ENCODE data around the gene KIF13A. TPM values are rescaled to one million over a fixed set of nuclear protein-coding genes. Genes with fewer than 3 reads are reported as not detected.
"Not testable (repeated sequence)": the region's sequence is repeated elsewhere in the genome, so short reads cannot be mapped to it uniquely, and the experiment has no call there.

KIF13A gene
- total RNA-seq, 1 experiment from 2014 or later = 52.2 TPM

DNA sequence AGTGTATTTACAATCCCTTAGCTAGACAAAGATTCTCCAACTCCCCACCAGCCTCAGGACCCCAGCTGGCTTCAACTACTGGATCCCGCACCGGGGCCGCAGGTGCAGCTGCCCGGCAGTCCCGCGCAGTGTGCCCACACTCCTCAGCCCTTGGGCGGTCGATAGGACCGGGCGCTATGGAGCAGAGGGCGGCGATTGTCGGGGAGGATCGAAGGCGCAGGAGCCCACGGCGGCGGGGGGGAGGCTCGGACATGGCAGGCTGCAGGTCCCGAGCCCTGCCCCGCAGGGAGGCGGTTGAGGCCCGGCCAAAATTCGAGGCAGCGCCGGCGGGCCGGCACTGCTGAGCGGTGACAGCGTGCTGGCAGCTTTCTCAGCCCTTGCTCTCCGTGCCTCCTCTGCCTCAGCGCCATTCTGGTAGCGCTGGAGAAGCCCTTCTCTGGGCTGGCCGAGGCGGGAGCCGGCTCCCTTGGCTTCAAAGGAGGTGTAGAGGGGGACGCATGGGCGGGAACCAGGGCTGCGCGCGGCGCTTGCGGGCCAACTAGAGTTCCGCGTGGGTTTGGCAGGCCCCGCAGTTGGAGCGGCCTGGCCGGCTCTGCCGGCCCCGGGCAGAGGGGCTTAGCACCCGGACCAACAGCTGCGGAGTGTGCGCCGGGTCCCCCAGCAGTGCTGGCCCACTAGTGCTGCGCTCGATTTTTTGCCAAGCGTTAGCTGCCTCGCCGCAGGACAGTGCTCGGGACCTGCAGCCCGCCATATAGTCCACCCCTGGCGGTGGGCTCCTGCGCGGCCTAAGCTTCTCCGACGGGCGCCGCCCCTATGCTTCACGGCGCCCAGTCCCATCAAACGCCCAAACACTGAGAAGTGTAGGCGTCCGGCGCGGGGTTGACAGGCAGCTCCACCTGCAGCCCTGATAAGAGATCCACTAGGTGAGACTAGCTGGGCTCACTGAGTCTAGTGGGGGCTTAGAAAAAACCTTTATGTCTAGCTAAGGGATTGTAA is 32.4 kb upstream of the KIF13A start:
- ChIA-PET CTCF (no interaction called here), POLR2A (ENCODE audit: unreplicated experiment) (interaction anchor here (0.7 kb wide), 1 partner anchor 27 kb away, joined by 3 read pairs; no protein-coding TSS in a partner anchor)
- Histone ChIP-seq H3K27me3 (ENCODE audit: insufficient read depth, low read depth) (no peaks in the 10 kb centered on the region), H3K4me2 (no peak overlapping the region), H3K36me3 (ENCODE audit: low read depth) (no peaks in the 10 kb centered on the region), H3K4me3 (no peak overlapping the region), H3K79me2 (ENCODE audit: low read depth) (no peaks in the 10 kb centered on the region), H3K9me3 (ENCODE audit: insufficient read depth, low read depth) (no peaks in the 10 kb centered on the region), H3K27ac (no peak overlapping the region), H3K9me2 (ENCODE audit: insufficient read depth) (0 out of 2 replicates have a peak, but pooled peaks cover 3% of the 10 kb centered on the region), H2AFZ (no peak overlapping the region), H3F3A (ENCODE audit: insufficient read depth, low read depth) (peaks cover 4% of the 10 kb centered on the region; the same call in 1 of the 2 replicates), H4K20me1 (ENCODE audit: insufficient read depth) (no peaks in the 10 kb centered on the region), H3K4me1 (replicated peaks; ENCODE audit: insufficient read depth) (peaks cover 11% of the 10 kb centered on the region)
- BruUV-seq (replicated peaks) = no TSS peak
- intact Hi-C loops (cut with micrococcal nuclease; ENCODE audit: unreplicated experiment) = no loop called here
- DNase-seq = no peak
- TF ChIP-seq, protein P1, sequence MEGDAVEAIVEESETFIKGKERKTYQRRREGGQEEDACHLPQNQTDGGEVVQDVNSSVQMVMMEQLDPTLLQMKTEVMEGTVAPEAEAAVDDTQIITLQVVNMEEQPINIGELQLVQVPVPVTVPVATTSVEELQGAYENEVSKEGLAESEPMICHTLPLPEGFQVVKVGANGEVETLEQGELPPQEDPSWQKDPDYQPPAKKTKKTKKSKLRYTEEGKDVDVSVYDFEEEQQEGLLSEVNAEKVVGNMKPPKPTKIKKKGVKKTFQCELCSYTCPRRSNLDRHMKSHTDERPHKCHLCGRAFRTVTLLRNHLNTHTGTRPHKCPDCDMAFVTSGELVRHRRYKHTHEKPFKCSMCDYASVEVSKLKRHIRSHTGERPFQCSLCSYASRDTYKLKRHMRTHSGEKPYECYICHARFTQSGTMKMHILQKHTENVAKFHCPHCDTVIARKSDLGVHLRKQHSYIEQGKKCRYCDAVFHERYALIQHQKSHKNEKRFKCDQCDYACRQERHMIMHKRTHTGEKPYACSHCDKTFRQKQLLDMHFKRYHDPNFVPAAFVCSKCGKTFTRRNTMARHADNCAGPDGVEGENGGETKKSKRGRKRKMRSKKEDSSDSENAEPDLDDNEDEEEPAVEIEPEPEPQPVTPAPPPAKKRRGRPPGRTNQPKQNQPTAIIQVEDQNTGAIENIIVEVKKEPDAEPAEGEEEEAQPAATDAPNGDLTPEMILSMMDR (conservative IDR thresholded peaks at IDR 0.05) = no peak
- no peak for TF ChIP-seq EZH2 (IDR thresholded peaks at IDR 0.05; ENCODE audit: low read depth)

DNA sequence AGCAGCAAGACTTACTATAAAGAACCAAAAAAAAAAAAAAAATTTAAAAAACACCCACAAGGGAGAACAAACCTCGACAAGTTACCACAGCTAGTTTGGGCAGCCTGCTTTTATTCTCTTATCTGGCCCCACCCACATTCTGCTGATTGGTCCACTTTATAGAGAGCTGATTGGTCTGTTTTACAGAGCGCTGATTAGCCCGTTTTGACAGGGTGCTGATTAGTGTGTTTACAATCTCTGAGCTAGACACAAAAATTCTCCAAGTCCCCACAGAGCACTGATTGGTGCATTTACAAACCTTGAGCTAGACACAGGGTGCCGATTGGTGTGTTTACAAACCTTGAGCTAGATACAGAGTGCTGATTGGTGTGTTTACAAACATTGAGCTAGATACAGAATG is 31.7 kb upstream of the KIF13A start:
- H3K4me1 ChIP-seq (replicated peaks; ENCODE audit: insufficient read depth) = peaks cover 11% of the 10 kb centered on the region
- POLR2A ChIA-PET (ENCODE audit: unreplicated experiment) = interaction anchor here (0.7 kb wide), 1 partner anchor 26 kb away, joined by 3 read pairs; no protein-coding TSS in a partner anchor
- H4K20me1 ChIP-seq (ENCODE audit: insufficient read depth) = not testable (repeated sequence)

DNA sequence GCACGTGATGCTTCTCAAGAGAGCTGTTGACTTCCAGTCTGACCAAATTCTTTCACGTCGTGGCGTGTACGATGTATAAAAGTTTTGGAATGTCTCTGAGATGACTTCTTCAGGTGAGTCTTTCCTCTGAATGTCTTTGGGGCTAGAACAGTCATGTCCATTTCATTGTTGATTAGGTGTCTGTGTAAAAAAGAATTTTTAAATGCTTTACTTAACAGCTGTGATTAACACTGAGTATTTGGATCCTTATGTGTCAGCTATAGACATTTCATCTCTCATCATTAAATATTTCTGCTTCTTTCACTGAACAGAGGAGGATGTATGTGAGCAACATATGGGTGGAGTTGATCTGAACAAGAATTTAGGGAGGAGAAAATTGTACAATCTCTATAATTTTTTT is 29.3 kb upstream of the KIF13A start:
- CTCF ChIA-PET = interaction anchor here (1.0 kb wide), 1 partner anchor 110 kb away, joined by 4 read pairs; no protein-coding TSS in a partner anchor
- intact Hi-C loops (cut with micrococcal nuclease; ENCODE audit: unreplicated experiment) = no loop called here
- Histone ChIP-seq H3F3A (ENCODE audit: insufficient read depth, low read depth) (no peaks in the 10 kb centered on the region; the same call in 1 of the 2 replicates), H3K9me3 (ENCODE audit: insufficient read depth, low read depth) (no peaks in the 10 kb centered on the region; the same call in 1 of the 2 replicates), H3K9me2 (ENCODE audit: insufficient read depth) (0 out of 2 replicates have a peak, but pooled peaks cover 5% of the 10 kb centered on the region), H3K4me1 (replicated peaks; ENCODE audit: insufficient read depth) (no peaks in the 10 kb centered on the region), H3K79me2 (ENCODE audit: low read depth) (no peaks in the 10 kb centered on the region), H2AFZ (no peak overlapping the region), H3K4me2 (no peak overlapping the region), H3K36me3 (ENCODE audit: low read depth) (no peaks in the 10 kb centered on the region), H3K27me3 (ENCODE audit: insufficient read depth, low read depth) (no peaks in the 10 kb centered on the region), H3K4me3 (no peak overlapping the region), H4K20me1 (ENCODE audit: insufficient read depth) (no peaks in the 10 kb centered on the region), H3K27ac (no peak overlapping the region)
- no peak for DNase-seq
- no peak for TF ChIP-seq EZH2 (IDR thresholded peaks at IDR 0.05; ENCODE audit: low read depth)
- TF ChIP-seq, protein P1 (conservative IDR thresholded peaks at IDR 0.05) = no peak
- BruUV-seq (replicated peaks) = no TSS peak
- POLR2A ChIA-PET (ENCODE audit: unreplicated experiment) = interaction anchor here (0.6 kb wide), 1 partner anchor 11 kb away, joined by 3 read pairs; no protein-coding TSS in a partner anchor

More for the DNA sequence above, 31.7 kb upstream of the KIF13A start:
- H3F3A ChIP-seq (ENCODE audit: insufficient read depth, low read depth); H2AFZ ChIP-seq; H3K9me3 ChIP-seq (ENCODE audit: insufficient read depth, low read depth); H3K27ac ChIP-seq; H3K4me3 ChIP-seq; H3K36me3 ChIP-seq (ENCODE audit: low read depth); H3K27me3 ChIP-seq (ENCODE audit: insufficient read depth, low read depth); BruUV-seq (replicated peaks); H3K9me2 ChIP-seq (ENCODE audit: insufficient read depth); DNase-seq; H3K4me2 ChIP-seq; H3K79me2 ChIP-seq (ENCODE audit: low read depth); CTCF ChIA-PET; intact Hi-C loops (cut with micrococcal nuclease; ENCODE audit: unreplicated experiment): not testable (repeated sequence)
